Mesenchymal stem cell (in vitro differentiated cells and primary cell): ENCODE measurements around the gene CASP14.
"Not testable (repeated sequence)": the region's sequence is repeated elsewhere in the genome, so short reads cannot be mapped to it uniquely, and the experiment has no call there.

Experiments
- DNase-seq: peaks from one replicate; pipeline ENCODE4 v3.0.0-alpha.2; 2013
- H2AFZ ChIP-seq: one replicate; pipeline ENCODE4 v1.6.1; 2013; ENCODE audit warnings: low read depth, mild to moderate bottlenecking, control low read depth, inconsistent platforms, low read length, moderate library complexity
- H2AK5ac ChIP-seq: 2 replicates; pipeline ENCODE4 v1.6.1; 2013; ENCODE audit warnings: low read length, moderate library complexity, mild to moderate bottlenecking, inconsistent platforms; ENCODE audit not compliant: severe bottlenecking
- H2BK120ac ChIP-seq: one replicate; pipeline ENCODE4 v1.6.1; 2013; ENCODE audit warnings: low read depth, mild to moderate bottlenecking, inconsistent platforms, low read length, moderate library complexity
- H2BK12ac ChIP-seq, 2 experiments: one replicate each; pipeline ENCODE4 v1.6.1; 2013; ENCODE audit warnings: inconsistent platforms in 2 of 2, low read length in 2 of 2, mild to moderate bottlenecking in 2 of 2, moderate library complexity in 2 of 2, control low read depth in 1 of 2
- H2BK15ac ChIP-seq: one replicate; pipeline ENCODE4 v1.6.1; 2013; ENCODE audit warnings: mild to moderate bottlenecking, low read depth, inconsistent platforms; ENCODE audit not compliant: poor library complexity, severe bottlenecking
- H2BK5ac ChIP-seq: 2 replicates; pipeline ENCODE4 v1.6.1; 2013; ENCODE audit warnings: low read depth, mild to moderate bottlenecking, low read length, control low read depth, inconsistent platforms; ENCODE audit not compliant: poor library complexity, severe bottlenecking
- H3K14ac ChIP-seq, 2 experiments: one replicate each; pipeline ENCODE4 v1.6.1; 2013; ENCODE audit warnings: inconsistent platforms in 2 of 2, low read length in 2 of 2, control low read depth in 1 of 2, mild to moderate bottlenecking in 1 of 2, moderate library complexity in 1 of 2
- H3K18ac ChIP-seq, 2 experiments: one replicate each; pipeline ENCODE4 v1.6.1; 2013; ENCODE audit warnings: inconsistent platforms in 2 of 2, low read length in 2 of 2, control low read depth in 1 of 2, low read depth in 1 of 2, mild to moderate bottlenecking in 1 of 2
- H3K23ac ChIP-seq, 2 experiments: one replicate each; pipeline ENCODE4 v1.6.1; 2013; ENCODE audit warnings: inconsistent platforms in 2 of 2, low read length in 2 of 2, mild to moderate bottlenecking in 2 of 2, moderate library complexity in 2 of 2, control low read depth in 1 of 2
- H3K27ac ChIP-seq: 2 replicates; pipeline ENCODE4 v1.5.1; 2013; ENCODE audit warnings: mild to moderate bottlenecking, moderate library complexity, low read length, control low read depth, inconsistent platforms; ENCODE audit not compliant: poor library complexity, severe bottlenecking
- H3K27me3 ChIP-seq, 2 experiments: 2 replicates each; pipeline versions ENCODE4 v1.6.1 to v1.7.0; 2013; ENCODE audit warnings: low read length in 2 of 2, mild to moderate bottlenecking in 2 of 2, moderate library complexity in 2 of 2, control low read depth in 1 of 2, inconsistent platforms in 1 of 2; ENCODE audit not compliant: control insufficient read depth in 1 of 2, insufficient read depth in 1 of 2
- H3K36me3 ChIP-seq, 2 experiments: 2 replicates each; pipeline versions ENCODE4 v1.6.1 to v1.7.0; 2013; ENCODE audit warnings: low read length in 2 of 2, control low read depth in 1 of 2, inconsistent platforms in 1 of 2, low read depth in 1 of 2, mild to moderate bottlenecking in 1 of 2; ENCODE audit not compliant: insufficient read depth in 2 of 2, control insufficient read depth in 1 of 2
- H3K4ac ChIP-seq, 2 experiments: one replicate each; pipeline ENCODE4 v1.6.1; 2013; ENCODE audit warnings: inconsistent platforms in 2 of 2, low read length in 2 of 2, mild to moderate bottlenecking in 2 of 2, moderate library complexity in 2 of 2, control low read depth in 1 of 2, low read depth in 1 of 2
- H3K4me1 ChIP-seq: 2 replicates; pipeline ENCODE4 v1.6.1; 2013; ENCODE audit warnings: low read depth, low read length, control low read depth; ENCODE audit not compliant: control insufficient read depth, insufficient read depth
- H3K4me2 ChIP-seq: 2 replicates; pipeline ENCODE4 v1.6.1; 2013; ENCODE audit warnings: low read length, mild to moderate bottlenecking, inconsistent platforms; ENCODE audit not compliant: poor library complexity, severe bottlenecking
- H3K4me3 ChIP-seq, 2 experiments: 2 replicates each; pipeline versions ENCODE4 v1.5.1 to v1.7.0; 2013; ENCODE audit warnings: low read length in 2 of 2, mild to moderate bottlenecking in 2 of 2, control low read depth in 1 of 2, low read depth in 1 of 2; ENCODE audit not compliant: insufficient read depth in 1 of 2
- H3K79me1 ChIP-seq: replicated peaks from 2 replicates; pipeline ENCODE4 v1.6.1; 2013; ENCODE audit warnings: mild to moderate bottlenecking, control low read depth, low read length, inconsistent platforms; ENCODE audit not compliant: poor library complexity, severe bottlenecking
- H3K9ac ChIP-seq: 2 replicates; pipeline ENCODE4 v1.7.0; 2013; ENCODE audit warnings: mild to moderate bottlenecking, low read length, moderate library complexity
- H3K9me3 ChIP-seq: 2 replicates; pipeline ENCODE4 v1.7.0; 2013; ENCODE audit warnings: mild to moderate bottlenecking, low read length; ENCODE audit not compliant: control insufficient read depth
- H4K8ac ChIP-seq: one replicate; pipeline ENCODE4 v1.6.1; 2013; ENCODE audit warnings: inconsistent platforms, mild to moderate bottlenecking, low read length, moderate library complexity
- H4K91ac ChIP-seq: one replicate; pipeline ENCODE4 v1.6.1; 2013; ENCODE audit warnings: mild to moderate bottlenecking, low read length, inconsistent platforms
- WGBS: methylation state at CpG from one replicate; pipeline ENCODE4 v1.1.7; 2013; ENCODE audit warnings: mixed read lengths; 5-methylcytosine and 5-hydroxymethylcytosine counted together

CASP14 gene

DNA sequence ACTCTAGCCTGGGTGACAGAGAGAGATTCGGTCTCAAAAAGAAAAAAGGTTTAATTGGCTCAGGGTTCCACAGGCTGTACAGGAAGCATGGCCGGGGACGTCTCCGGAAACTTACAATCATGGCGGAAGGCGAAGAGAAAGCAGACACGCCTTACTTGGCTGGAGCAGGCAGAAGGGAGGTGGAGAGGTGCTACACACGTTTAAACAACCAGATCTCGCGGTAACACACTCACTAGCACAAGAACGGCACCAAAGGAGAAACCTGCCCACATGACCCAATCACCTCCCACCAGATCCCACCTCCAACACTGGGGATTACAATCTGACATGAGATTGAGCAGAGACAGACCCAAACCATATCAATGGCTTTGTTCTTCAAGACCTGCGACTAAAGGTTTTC is 12.8 kb downstream of the CASP14 start:
- H2BK12ac ChIP-seq, result no peak overlapping the region
- no peak overlapping the region for H2AK5ac ChIP-seq
- H2AFZ ChIP-seq, result no peak overlapping the region
- H2BK15ac ChIP-seq, result no peak overlapping the region
- H2BK120ac ChIP-seq, result no peak overlapping the region
- no peak overlapping the region for H2BK5ac ChIP-seq
- H3K36me3 ChIP-seq, result no peaks in the 10 kb centered on the region
- H4K8ac ChIP-seq, result no peak overlapping the region
- H3K4ac ChIP-seq, result no peak overlapping the region
- no peaks in the 10 kb centered on the region for H3K9me3 ChIP-seq
- no peaks in the 10 kb centered on the region for H3K4me1 ChIP-seq
- no peak overlapping the region for H3K4me2 ChIP-seq
- DNase-seq, result no peak
- H3K9ac ChIP-seq, result no peak overlapping the region
- H3K14ac ChIP-seq, result no peak overlapping the region
- no peaks in the 10 kb centered on the region for H3K79me1 ChIP-seq
- H3K27me3 ChIP-seq, result peaks cover 0 to 5% of the 10 kb centered on the region in 2 experiments
- no peak overlapping the region for H3K27ac ChIP-seq
- no peak overlapping the region for H3K18ac ChIP-seq
- H3K23ac ChIP-seq, result no peak overlapping the region
- H4K91ac ChIP-seq, result no peak overlapping the region
- WGBS, result 74% methylated on average over 8 of the region's 12 CpGs
- H3K4me3 ChIP-seq, result no peak overlapping the region

DNA sequence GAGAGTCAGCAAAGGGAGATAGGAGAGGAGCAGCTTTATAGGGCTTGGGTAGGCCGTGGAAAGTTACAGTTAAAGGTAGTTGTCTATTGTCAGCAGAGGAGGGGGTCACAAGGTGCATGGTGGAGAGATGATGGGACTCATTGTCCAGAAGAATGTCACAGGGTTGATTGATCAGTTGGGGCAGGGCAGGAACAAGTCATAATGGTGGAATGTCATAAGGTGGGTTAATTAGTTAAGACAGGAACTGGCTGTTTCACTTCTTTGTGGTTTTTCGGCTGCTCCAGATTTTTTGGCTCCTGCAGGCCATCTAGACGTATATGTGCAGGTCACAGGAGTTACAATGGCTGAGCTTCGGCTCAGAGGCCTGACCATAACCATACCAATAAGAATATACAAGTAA is 21.1 kb downstream of the CASP14 start:
- not testable (repeated sequence) for H3K27ac ChIP-seq, H3K9ac ChIP-seq, H4K91ac ChIP-seq, H3K18ac ChIP-seq, DNase-seq, H2AK5ac ChIP-seq, H2BK120ac ChIP-seq, H2BK12ac ChIP-seq, H3K14ac ChIP-seq, H3K23ac ChIP-seq, H3K79me1 ChIP-seq, H3K9me3 ChIP-seq, H3K4me1 ChIP-seq, H4K8ac ChIP-seq, H3K36me3 ChIP-seq, H2AFZ ChIP-seq, H3K4ac ChIP-seq, H3K4me3 ChIP-seq, H2BK15ac ChIP-seq, H2BK5ac ChIP-seq, H3K4me2 ChIP-seq
- H3K27me3 ChIP-seq, result peaks cover 0 to 14% of the 10 kb centered on the region in 2 experiments
- 64% methylated on average over 4 of the region's 4 CpGs for WGBS

DNA sequence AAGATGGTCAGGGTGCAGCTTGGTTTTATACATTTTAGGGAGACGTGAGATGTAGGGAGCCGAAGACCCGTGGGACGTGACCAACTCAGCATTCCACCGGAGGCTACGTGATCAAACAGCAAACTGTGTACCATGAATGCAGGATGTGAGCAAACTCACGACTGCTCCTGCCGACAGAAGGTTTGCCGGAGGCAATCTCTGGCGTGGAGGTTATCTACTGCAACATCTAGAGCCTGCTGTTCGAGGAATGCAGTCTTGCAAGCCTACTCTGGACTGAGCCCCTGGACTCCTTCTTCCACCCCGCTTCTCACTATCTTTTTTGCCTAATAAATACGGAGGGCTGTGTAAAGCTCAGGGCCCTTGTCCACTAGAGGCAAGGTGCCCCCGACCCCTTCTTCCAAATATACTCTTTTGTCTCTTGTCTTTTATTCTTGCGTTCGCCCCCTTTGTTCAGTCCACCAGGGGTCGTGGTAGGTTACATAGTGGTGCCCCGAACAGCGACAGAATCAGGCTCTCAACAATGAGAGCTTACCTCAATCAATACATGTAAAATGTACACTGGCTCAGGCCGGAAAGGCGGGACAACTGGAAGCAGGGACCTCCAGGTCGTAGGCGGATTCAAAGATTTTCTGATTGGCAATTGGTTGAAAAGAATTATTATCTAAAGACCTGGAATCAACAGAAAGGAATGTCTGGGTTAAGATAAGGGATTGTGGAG is 23.8 kb downstream of the CASP14 start:
- H2BK15ac ChIP-seq, result no peak overlapping the region
- no peak overlapping the region for H2BK120ac ChIP-seq
- H2BK12ac ChIP-seq, result no peak overlapping the region
- H3K9me3 ChIP-seq, result no peaks in the 10 kb centered on the region
- no peak overlapping the region for H3K14ac ChIP-seq
- no peaks in the 10 kb centered on the region for H3K4me1 ChIP-seq
- H2BK5ac ChIP-seq, result no peak overlapping the region
- H4K91ac ChIP-seq, result no peak overlapping the region
- no peak overlapping the region for H3K4me3 ChIP-seq
- no peak overlapping the region for H3K4me2 ChIP-seq
- peaks cover 0 to 2% of the 10 kb centered on the region in 2 experiments for H3K27me3 ChIP-seq
- no peak overlapping the region for H3K4ac ChIP-seq
- H3K27ac ChIP-seq, result no peak overlapping the region
- H3K9ac ChIP-seq, result no peak overlapping the region
- H2AK5ac ChIP-seq, result no peak overlapping the region
- H3K18ac ChIP-seq, result no peak overlapping the region
- H3K79me1 ChIP-seq, result no peaks in the 10 kb centered on the region
- no peak for DNase-seq
- no peaks in the 10 kb centered on the region for H3K36me3 ChIP-seq
- H4K8ac ChIP-seq, result no peak overlapping the region
- WGBS, result 78% methylated on average over 23 of the region's 23 CpGs
- H3K23ac ChIP-seq, result no peak overlapping the region
- H2AFZ ChIP-seq, result no peak overlapping the region

DNA sequence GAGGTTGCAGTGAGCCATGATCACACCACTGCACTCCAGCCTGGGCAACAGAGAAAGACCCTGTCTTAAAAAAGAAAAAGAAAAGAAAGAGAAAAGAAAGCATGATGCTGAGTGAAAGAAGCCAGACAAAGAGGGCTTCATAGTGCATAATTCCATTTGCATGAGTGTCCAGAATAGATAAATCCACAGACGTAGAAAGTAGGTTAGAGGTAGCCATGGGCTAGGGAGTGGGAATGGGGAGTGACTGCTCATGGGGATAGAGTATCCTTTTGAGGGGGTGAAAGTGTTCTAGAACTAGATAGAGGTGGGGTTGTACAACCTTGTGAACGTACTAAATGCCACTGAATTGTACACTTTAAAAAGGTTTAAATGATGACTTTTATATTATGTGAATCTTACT is 25.1 kb downstream of the CASP14 start:
- WGBS, result 51% methylated on average over 1 of the region's 2 CpGs
- Histone ChIP-seq H3K36me3 (no peaks in the 10 kb centered on the region), H4K8ac (no peak overlapping the region), H3K23ac (no peak overlapping the region), H2BK120ac (no peak overlapping the region), H3K18ac (no peak overlapping the region), H3K27ac (no peak overlapping the region), H3K27me3 (no peaks in the 10 kb centered on the region), H3K4me3 (no peak overlapping the region), H4K91ac (no peak overlapping the region), H2AK5ac (no peak overlapping the region), H3K4me1 (no peaks in the 10 kb centered on the region), H3K4ac (no peak overlapping the region), H2BK5ac (no peak overlapping the region), H2BK12ac (no peak overlapping the region), H3K9ac (no peak overlapping the region), H3K14ac (no peak overlapping the region), H3K4me2 (no peak overlapping the region), H3K9me3 (no peaks in the 10 kb centered on the region), H2AFZ (no peak overlapping the region), H2BK15ac (no peak overlapping the region), H3K79me1 (no peaks in the 10 kb centered on the region)
- DNase-seq, result no peak
